Panc1 (cell line): ENCODE results near the gene KIF26B. TPM values are rescaled to one million over a fixed set of nuclear protein-coding genes. Genes with fewer than 3 reads are reported as not detected.

Experiments used
- ATAC-seq: fragments of 200-7000 bp; cut with Tn5 transposase; 2 replicates; pipeline ENCODE4 v1.9.1; 2020; ENCODE audit warnings: mild to moderate bottlenecking, moderate library complexity
- BruUV-seq: library from RNA; stranded (reverse); fragments of 400-500 nt; replicated peaks from 2 replicates; lab custom pipeline; 2021; lab: Mats Ljungman, UMichigan
- CTCF ChIA-PET: fragments of 300-600 bp; sonication (Branson Sonifier 250); formaldehyde crosslinking; loops from one replicate; lab custom pipeline; 2022; ENCODE audit warnings: antibody characterized with exemption; lab: Charles Lee
- POLR2A ChIA-PET: fragments of 300-600 bp; sonication (Branson Sonifier 250); formaldehyde crosslinking; loops from one replicate; lab custom pipeline; 2022; ENCODE audit warnings: antibody characterized with exemption; lab: Charles Lee
- DNase-seq: peaks from one replicate; pipeline ENCODE4 v3.0.0-alpha.2; 2010; ENCODE audit warnings: low read depth, low spot score
- H3K27ac ChIP-seq: 2 replicates; pipeline ENCODE4 v1.5.1; 2011; ENCODE audit warnings: mild to moderate bottlenecking, low read length, inconsistent platforms
- H3K27me3 ChIP-seq: fragments of 200-500 bp; sonication (Bioruptor generic); 2 replicates; pipeline ENCODE4 v1.6.0; 2014; ENCODE audit warnings: low read length, inconsistent platforms; ENCODE audit not compliant: control insufficient read depth, insufficient read depth
- H3K36me3 ChIP-seq: fragments of 200-500 bp; sonication (Bioruptor generic); 2 replicates; pipeline ENCODE4 v1.5.1; 2014; ENCODE audit warnings: inconsistent platforms, mild to moderate bottlenecking, low read length, moderate library complexity; ENCODE audit not compliant: control insufficient read depth, insufficient read depth
- H3K4me1 ChIP-seq: 2 replicates; pipeline ENCODE4 v1.5.1; 2011; ENCODE audit warnings: inconsistent platforms, mild to moderate bottlenecking, low read length, moderate library complexity; ENCODE audit not compliant: control insufficient read depth, insufficient read depth
- H3K4me3 ChIP-seq, 2 experiments: 2 replicates each; pipeline ENCODE4 v1.5.1; 2011 to 2012; ENCODE audit warnings: low read depth in 2 of 2, low read length in 2 of 2, mild to moderate bottlenecking in 2 of 2, inconsistent platforms in 1 of 2, moderate library complexity in 1 of 2
- H3K9me3 ChIP-seq: fragments of 200-500 bp; sonication (Bioruptor generic); 2 replicates; pipeline ENCODE4 v1.5.1; 2014; ENCODE audit warnings: low read depth, mild to moderate bottlenecking, inconsistent platforms, low read length, moderate library complexity; ENCODE audit not compliant: control insufficient read depth, insufficient read depth
- POLR2AphosphoS5 ChIP-seq: IDR thresholded peaks from 2 replicates; pipeline ENCODE4 v1.6.1; 2012; ENCODE audit warnings: mild to moderate bottlenecking, low read depth, low read length, moderate library complexity
- SIN3A ChIP-seq: IDR thresholded peaks from 2 replicates; pipeline ENCODE4 v1.6.1; 2012; ENCODE audit warnings: low read depth, mild to moderate bottlenecking, low read length, moderate library complexity, borderline replicate concordance; ENCODE audit not compliant: insufficient read depth
- TCF7L2 ChIP-seq: IDR thresholded peaks from 2 replicates; pipeline ENCODE4 v1.6.1; 2011; ENCODE audit warnings: mild to moderate bottlenecking, low read depth, low read length, inconsistent platforms
- in situ Hi-C: cut with HindIII; loops from 2 replicates; pipeline ENCODE4 v1.10.0; 2016; ENCODE audit warnings: low sequenced_read_pairs, low pct_unique_long_range_greater_than_20kb
- intact Hi-C: fragments of 100-400 bp; cut with micrococcal nuclease; formaldehyde crosslinking; loops from one replicate; pipeline ENCODE4 v1.10.0; 2022; ENCODE audit not compliant: unreplicated experiment
- total RNA-seq: library from RNA; stranded (reverse); gene quantifications from one replicate; pipeline ENCODE4 v1.2.1, GENCODE V29; 2021; ENCODE audit not compliant: unreplicated experiment
- TF ChIP-seq, protein P1 (sequence below): fragments of 450-650 bp; IDR thresholded peaks from 2 replicates; pipeline ENCODE4 v1.5.1; 2017; ENCODE audit warnings: mild to moderate bottlenecking
- TF ChIP-seq, protein P2 (sequence below), 2 experiments: IDR thresholded peaks; 2 replicates each; pipeline ENCODE4 v1.6.1; 2011 to 2012; ENCODE audit warnings: low read depth in 2 of 2, control low read depth in 1 of 2, low read length in 1 of 2, mild to moderate bottlenecking in 1 of 2, moderate library complexity in 1 of 2; ENCODE audit not compliant: insufficient read depth in 1 of 2

The KIF26B gene
- total RNA-seq, 1 experiment from 2014 or later, result 0.33 TPM

DNA sequence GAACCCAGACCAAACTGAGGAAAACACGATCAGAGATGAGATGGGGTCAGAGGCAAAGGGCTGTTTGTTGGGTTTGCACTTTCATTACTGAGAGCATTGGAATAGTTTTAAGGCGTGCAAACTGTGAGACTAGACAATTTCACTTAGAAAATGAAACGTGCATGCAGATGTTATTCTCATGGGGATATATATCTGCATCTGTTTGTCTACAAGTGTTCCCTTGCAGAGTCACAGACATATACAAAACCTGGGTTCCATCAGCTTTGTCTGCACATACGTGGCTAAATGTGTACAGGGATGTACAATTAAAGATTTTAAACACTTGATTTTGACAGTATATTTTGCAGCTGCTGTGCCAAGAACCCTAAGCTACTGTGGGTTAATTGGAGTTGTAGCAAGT lies 355.4 kb downstream of the KIF26B start:
- intact Hi-C loops, result loop anchor here (10.0 kb wide), 1 partner anchor 105 kb away; no protein-coding TSS in a partner anchor
- in situ Hi-C loops, result no loop called here

DNA sequence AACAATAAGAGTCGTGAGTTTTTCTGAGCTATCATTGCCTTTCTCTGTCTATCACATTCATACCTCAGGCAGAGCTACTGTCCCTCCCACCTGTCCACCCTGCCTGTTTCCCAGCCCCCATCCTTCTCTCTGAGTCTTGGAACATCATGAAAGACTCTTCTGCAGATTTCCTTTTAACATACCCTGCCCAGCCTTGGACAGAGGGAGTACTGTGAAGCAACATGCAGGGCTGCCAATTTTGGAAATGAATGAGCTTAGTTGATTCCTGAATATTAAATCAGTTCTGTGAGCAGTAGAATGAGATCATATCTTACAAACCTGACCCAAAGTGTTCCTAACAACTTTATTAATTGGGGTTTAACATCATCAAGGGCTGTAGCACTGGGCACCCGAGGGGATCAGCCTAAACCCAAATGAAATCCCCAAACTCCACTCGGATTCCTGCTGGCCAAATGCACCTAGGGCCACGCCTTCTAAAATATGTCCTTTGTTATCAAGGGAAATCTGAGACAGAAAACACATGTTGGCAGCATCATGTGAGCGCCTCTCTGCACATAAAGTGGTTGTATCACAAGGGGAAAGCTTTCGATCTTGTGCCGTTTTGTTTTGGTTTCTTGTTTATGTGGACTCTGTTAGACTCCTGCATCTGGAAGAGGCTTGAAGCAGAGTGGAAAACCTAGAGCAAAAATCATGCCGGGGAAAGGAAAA lies 357.6 kb downstream of the KIF26B start:
- TF ChIP-seq, protein P1, sequence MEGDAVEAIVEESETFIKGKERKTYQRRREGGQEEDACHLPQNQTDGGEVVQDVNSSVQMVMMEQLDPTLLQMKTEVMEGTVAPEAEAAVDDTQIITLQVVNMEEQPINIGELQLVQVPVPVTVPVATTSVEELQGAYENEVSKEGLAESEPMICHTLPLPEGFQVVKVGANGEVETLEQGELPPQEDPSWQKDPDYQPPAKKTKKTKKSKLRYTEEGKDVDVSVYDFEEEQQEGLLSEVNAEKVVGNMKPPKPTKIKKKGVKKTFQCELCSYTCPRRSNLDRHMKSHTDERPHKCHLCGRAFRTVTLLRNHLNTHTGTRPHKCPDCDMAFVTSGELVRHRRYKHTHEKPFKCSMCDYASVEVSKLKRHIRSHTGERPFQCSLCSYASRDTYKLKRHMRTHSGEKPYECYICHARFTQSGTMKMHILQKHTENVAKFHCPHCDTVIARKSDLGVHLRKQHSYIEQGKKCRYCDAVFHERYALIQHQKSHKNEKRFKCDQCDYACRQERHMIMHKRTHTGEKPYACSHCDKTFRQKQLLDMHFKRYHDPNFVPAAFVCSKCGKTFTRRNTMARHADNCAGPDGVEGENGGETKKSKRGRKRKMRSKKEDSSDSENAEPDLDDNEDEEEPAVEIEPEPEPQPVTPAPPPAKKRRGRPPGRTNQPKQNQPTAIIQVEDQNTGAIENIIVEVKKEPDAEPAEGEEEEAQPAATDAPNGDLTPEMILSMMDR, result no peak
- TF ChIP-seq POLR2AphosphoS5 (no peak), TCF7L2 (no peak)
- TF ChIP-seq, protein P2, sequence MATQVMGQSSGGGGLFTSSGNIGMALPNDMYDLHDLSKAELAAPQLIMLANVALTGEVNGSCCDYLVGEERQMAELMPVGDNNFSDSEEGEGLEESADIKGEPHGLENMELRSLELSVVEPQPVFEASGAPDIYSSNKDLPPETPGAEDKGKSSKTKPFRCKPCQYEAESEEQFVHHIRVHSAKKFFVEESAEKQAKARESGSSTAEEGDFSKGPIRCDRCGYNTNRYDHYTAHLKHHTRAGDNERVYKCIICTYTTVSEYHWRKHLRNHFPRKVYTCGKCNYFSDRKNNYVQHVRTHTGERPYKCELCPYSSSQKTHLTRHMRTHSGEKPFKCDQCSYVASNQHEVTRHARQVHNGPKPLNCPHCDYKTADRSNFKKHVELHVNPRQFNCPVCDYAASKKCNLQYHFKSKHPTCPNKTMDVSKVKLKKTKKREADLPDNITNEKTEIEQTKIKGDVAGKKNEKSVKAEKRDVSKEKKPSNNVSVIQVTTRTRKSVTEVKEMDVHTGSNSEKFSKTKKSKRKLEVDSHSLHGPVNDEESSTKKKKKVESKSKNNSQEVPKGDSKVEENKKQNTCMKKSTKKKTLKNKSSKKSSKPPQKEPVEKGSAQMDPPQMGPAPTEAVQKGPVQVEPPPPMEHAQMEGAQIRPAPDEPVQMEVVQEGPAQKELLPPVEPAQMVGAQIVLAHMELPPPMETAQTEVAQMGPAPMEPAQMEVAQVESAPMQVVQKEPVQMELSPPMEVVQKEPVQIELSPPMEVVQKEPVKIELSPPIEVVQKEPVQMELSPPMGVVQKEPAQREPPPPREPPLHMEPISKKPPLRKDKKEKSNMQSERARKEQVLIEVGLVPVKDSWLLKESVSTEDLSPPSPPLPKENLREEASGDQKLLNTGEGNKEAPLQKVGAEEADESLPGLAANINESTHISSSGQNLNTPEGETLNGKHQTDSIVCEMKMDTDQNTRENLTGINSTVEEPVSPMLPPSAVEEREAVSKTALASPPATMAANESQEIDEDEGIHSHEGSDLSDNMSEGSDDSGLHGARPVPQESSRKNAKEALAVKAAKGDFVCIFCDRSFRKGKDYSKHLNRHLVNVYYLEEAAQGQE (IDR thresholded peaks at IDR 0.05; ENCODE audit: insufficient read depth in 1 of 2, low read depth in 2 of 2, low read length in 1 of 2), result no peak
- in situ Hi-C loops, result no loop called here
- Histone ChIP-seq H3K4me3 (0 out of 4 replicates have a peak overlapping the region, but pooled peaks of 1 of the 2 experiments have one; percentile 6), H3K27me3 (peaks cover 23% of the 10 kb centered on the region), H3K4me1 (no peaks in the 10 kb centered on the region), H3K36me3 (no peaks in the 10 kb centered on the region), H3K9me3 (no peaks in the 10 kb centered on the region), H3K27ac (no peak overlapping the region)
- ATAC-seq (no peak), DNase-seq (no peak)
- BruUV-seq, result no TSS peak
- intact Hi-C loops, result loop anchor here (10.0 kb wide), 1 partner anchor 102 kb away; no protein-coding TSS in a partner anchor
- ChIA-PET CTCF (no interaction called here), POLR2A (no interaction called here)

More for the DNA sequence above, 355.4 kb downstream of the KIF26B start:
- BruUV-seq, result no TSS peak
- H3K27ac ChIP-seq, result no peak overlapping the region
- DNase-seq (no peak), ATAC-seq (no peak)
- H3K36me3 ChIP-seq, result no peaks in the 10 kb centered on the region
- no peaks in the 10 kb centered on the region for H3K4me1 ChIP-seq
- ChIA-PET POLR2A (no interaction called here), CTCF (interaction anchor here (0.8 kb wide), 1 partner anchor 357 kb away, joined by 4 read pairs; no protein-coding TSS in a partner anchor)
- no peak overlapping the region for H3K4me3 ChIP-seq
- H3K27me3 ChIP-seq, result peaks cover 23% of the 10 kb centered on the region
- H3K9me3 ChIP-seq, result no peaks in the 10 kb centered on the region
- TF ChIP-seq, protein P1, result no peak
- no peak for TF ChIP-seq POLR2AphosphoS5
- TF ChIP-seq, protein P2 (IDR thresholded peaks at IDR 0.05; ENCODE audit: insufficient read depth in 1 of 2, low read depth in 2 of 2, low read length in 1 of 2), result no peak
- TF ChIP-seq SIN3A, result no peak
- TF ChIP-seq TCF7L2, result no peak
